Suprapubic skin (tissue), 3 donors: ENCODE data around the gene SGPL1.

Experiments used
- EP300 ChIP-seq: sonication (generic); formaldehyde crosslinking; IDR thresholded peaks from one replicate; pipeline ENCODE4 v1.6.1; 2017; ENCODE audit warnings: antibody characterized with exemption
- POLR2A ChIP-seq, 2 donors: fragments of 450-650 bp; IDR thresholded peaks; one replicate each; pipeline ENCODE4 v1.6.1; 2017; ENCODE audit warnings: antibody characterized with exemption in 2 of 2, mild to moderate bottlenecking in 2 of 2, moderate library complexity in 2 of 2
- TF ChIP-seq, protein P1 (sequence below), 2 donors: fragments of 200-600 bp in 1 of 2; fragments of 450-650 bp in 1 of 2; sonication (generic) in 1 of 2; IDR thresholded peaks; one replicate each; pipeline ENCODE4 v1.5.1; 2016 to 2019; ENCODE audit warnings: antibody characterized with exemption in 2 of 2, mild to moderate bottlenecking in 1 of 2, moderate library complexity in 1 of 2

DNA sequence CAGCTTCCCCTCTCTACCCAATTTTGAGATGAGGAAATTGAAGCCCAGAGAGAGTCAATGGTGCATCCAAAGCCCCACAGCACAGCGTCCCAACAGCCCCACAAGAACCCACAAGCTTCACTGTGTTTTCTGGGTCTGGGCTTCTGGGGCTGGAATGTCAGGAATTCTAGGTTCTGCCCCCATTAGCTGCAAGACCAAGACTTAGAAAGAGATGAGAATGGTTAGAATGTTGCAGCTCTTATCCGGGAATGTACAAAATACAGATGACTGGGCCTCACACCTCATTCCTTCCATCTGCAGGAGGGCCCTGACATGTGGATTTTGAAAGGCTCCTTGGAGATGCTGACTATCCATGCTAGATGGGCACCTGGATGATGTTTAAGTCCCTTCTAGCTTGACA, 6.0 kb upstream of the SGPL1 start:
- TF ChIP-seq, protein P1, sequence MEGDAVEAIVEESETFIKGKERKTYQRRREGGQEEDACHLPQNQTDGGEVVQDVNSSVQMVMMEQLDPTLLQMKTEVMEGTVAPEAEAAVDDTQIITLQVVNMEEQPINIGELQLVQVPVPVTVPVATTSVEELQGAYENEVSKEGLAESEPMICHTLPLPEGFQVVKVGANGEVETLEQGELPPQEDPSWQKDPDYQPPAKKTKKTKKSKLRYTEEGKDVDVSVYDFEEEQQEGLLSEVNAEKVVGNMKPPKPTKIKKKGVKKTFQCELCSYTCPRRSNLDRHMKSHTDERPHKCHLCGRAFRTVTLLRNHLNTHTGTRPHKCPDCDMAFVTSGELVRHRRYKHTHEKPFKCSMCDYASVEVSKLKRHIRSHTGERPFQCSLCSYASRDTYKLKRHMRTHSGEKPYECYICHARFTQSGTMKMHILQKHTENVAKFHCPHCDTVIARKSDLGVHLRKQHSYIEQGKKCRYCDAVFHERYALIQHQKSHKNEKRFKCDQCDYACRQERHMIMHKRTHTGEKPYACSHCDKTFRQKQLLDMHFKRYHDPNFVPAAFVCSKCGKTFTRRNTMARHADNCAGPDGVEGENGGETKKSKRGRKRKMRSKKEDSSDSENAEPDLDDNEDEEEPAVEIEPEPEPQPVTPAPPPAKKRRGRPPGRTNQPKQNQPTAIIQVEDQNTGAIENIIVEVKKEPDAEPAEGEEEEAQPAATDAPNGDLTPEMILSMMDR (IDR thresholded peaks at IDR 0.05), result no peak
- TF ChIP-seq EP300 (no peak), POLR2A (IDR thresholded peaks at IDR 0.05) (no peak)
